Parathyroid adenoma (tissue), 2 donors: Measurements from ENCODE around the gene PKD1.
A peak's percentile ranks its signal among the peaks of the same experiment; 100 is the strongest.

ENCODE experiments used
- H2AFZ ChIP-seq: fragments of 300-600 bp; sonication (generic); one replicate; pipeline ENCODE4 v1.7.0; 2017; ENCODE audit warnings: antibody characterized with exemption, mild to moderate bottlenecking
- H3K27ac ChIP-seq: fragments of 300-600 bp; sonication (generic); one replicate; pipeline ENCODE4 v1.7.0; 2017
- H3K27me3 ChIP-seq: fragments of 300-600 bp; sonication (generic); one replicate; pipeline ENCODE4 v1.7.0; 2017; ENCODE audit warnings: low read length; ENCODE audit not compliant: control insufficient read depth, insufficient read depth
- H3K36me3 ChIP-seq: fragments of 300-600 bp; sonication (generic); one replicate; pipeline ENCODE4 v1.7.0; 2017; ENCODE audit warnings: low read length; ENCODE audit not compliant: control insufficient read depth, insufficient read depth
- H3K4me1 ChIP-seq: fragments of 300-600 bp; sonication (generic); one replicate; pipeline ENCODE4 v1.7.0; 2017; ENCODE audit warnings: control low read depth
- H3K4me2 ChIP-seq: fragments of 300-600 bp; sonication (generic); one replicate; pipeline ENCODE4 v1.7.0; 2017; ENCODE audit warnings: low read length
- H3K4me3 ChIP-seq: fragments of 300-600 bp; sonication (generic); one replicate; pipeline ENCODE4 v1.7.0; 2017; ENCODE audit warnings: low read depth, low read length
- H3K79me2 ChIP-seq: fragments of 300-600 bp; sonication (generic); one replicate; pipeline ENCODE4 v1.7.0; 2017; ENCODE audit warnings: control low read depth
- H3K9ac ChIP-seq: fragments of 300-600 bp; sonication (generic); one replicate; pipeline ENCODE4 v1.7.0; 2017; ENCODE audit warnings: mild to moderate bottlenecking
- H3K9me3 ChIP-seq: fragments of 300-600 bp; sonication (generic); one replicate; pipeline ENCODE4 v1.7.0; 2017; ENCODE audit warnings: low read length; ENCODE audit not compliant: control insufficient read depth
- CTCF ChIP-seq: fragments of 300-600 bp; sonication (generic); IDR thresholded peaks from one replicate; pipeline ENCODE4 v1.7.0; 2017; ENCODE audit warnings: antibody characterized with exemption, mild to moderate bottlenecking
- donor health status: primary hyperparathyroidism.

PKD1 gene

GRCh38 chr16:2047330-2048115, 88.2 kb downstream of the PKD1 start, which contains the start of the genes NTHL1 and TSC2:
TSS of gene NTHL1 (minus strand) at chr16:2047834. CDS start at chr16:2047823, 11 bp downstream.
TSS of gene TSC2 (plus strand) at chr16:2047985. CDS start at chr16:2048616, 631 bp downstream.
- Histone ChIP-seq H3K9me3 (no peaks in the 10 kb centered on the region), H3K27ac (peak within 1 kb of the TSS; percentile 39), H3K9ac (no peak within 1 kb of the TSS), H3K4me3 (peak within 1 kb of the TSS; percentile 88), H3K4me2 (peak within 1 kb of the TSS; percentile 76), H3K27me3 (no peaks in the 10 kb centered on the region), H3K36me3 (no peaks in the 10 kb centered on the region), H3K79me2 (peaks cover 34% of the 10 kb centered on the region), H3K4me1 (peaks cover 8% of the 10 kb centered on the region), H2AFZ (peak within 1 kb of the TSS; percentile 90)
- TF ChIP-seq CTCF = peak; percentile 76

DNA sequence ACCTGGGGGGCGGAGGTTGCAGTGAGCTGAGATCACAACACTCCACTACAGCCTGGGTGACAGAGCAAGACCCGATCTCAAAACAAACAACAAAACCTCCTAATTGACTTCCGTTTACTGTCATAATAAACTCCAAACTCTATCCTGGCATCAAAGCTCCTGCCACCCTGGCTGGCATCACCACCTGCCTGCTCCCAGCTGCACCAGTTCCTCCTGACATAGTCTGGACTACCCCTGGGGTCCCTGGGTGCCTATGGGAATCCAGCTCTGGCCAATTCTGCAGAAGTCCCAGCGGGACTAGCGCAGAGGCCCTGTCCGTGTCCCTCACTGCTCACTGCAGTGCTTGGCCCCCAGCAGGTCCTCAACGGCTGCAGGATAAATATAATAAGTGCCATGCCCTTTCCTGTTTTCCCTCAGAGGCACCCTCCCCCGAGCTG, 88.8 kb downstream of the PKD1 start:
- H3K4me1 ChIP-seq = peaks cover 8% of the 10 kb centered on the region
- H3K27me3 ChIP-seq = no peaks in the 10 kb centered on the region
- no peak for TF ChIP-seq CTCF
- H3K79me2 ChIP-seq = peaks cover 31% of the 10 kb centered on the region
- H3K9me3 ChIP-seq = no peaks in the 10 kb centered on the region
- no peak overlapping the region for H3K27ac ChIP-seq
- peak overlapping the region; percentile 88 for H3K4me3 ChIP-seq
- H3K4me2 ChIP-seq = peak overlapping the region; percentile 76
- no peak overlapping the region for H3K9ac ChIP-seq
- no peaks in the 10 kb centered on the region for H3K36me3 ChIP-seq
- peak overlapping the region; percentile 90 for H2AFZ ChIP-seq

- H3K36me3 ChIP-seq = no peaks in the 10 kb centered on the region
Observed at GRCh38 chr16:2045965-2046892, 89.5 kb downstream of the PKD1 start.

DNA sequence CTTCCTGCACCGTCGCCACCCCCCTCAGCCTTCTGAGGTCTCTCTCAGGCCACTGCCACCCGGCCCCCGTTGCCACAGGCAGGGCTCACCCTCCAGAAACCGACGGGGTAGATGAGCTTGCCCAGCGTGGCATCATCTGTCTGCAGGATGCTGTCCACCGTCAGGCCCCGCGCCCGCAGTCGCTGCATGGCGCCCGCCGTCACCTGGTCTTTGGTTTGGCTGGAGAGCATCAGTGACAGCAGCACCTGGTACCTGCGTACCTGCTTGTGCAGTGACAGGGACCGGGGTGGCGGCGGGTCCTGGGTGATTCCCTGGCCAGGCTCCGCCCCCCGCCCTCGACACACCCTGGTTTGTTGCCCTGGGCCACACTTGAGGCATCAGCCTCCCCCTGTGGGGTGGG, 91.2 kb downstream of the PKD1 start:
- Histone ChIP-seq H3K27me3 (no peaks in the 10 kb centered on the region), H3K4me3 (no peak overlapping the region), H3K9ac (no peak overlapping the region), H3K9me3 (no peaks in the 10 kb centered on the region), H3K4me1 (peaks cover 8% of the 10 kb centered on the region), H3K79me2 (peaks cover 17% of the 10 kb centered on the region), H3K27ac (no peak overlapping the region), H3K36me3 (no peaks in the 10 kb centered on the region), H2AFZ (no peak overlapping the region), H3K4me2 (no peak overlapping the region)
- TF ChIP-seq CTCF = no peak

More at GRCh38 chr16:2045965-2046892, 89.5 kb downstream of the PKD1 start:
- H3K4me2 ChIP-seq = no peak overlapping the region
- H3K9me3 ChIP-seq = no peaks in the 10 kb centered on the region
- H3K4me3 ChIP-seq = no peak overlapping the region
- H2AFZ ChIP-seq = no peak overlapping the region
- no peak overlapping the region for H3K27ac ChIP-seq
- TF ChIP-seq CTCF = no peak
- H3K4me1 ChIP-seq = peaks cover 8% of the 10 kb centered on the region
- H3K27me3 ChIP-seq = no peaks in the 10 kb centered on the region
- no peak overlapping the region for H3K9ac ChIP-seq
- H3K79me2 ChIP-seq = peaks cover 26% of the 10 kb centered on the region
